HepG2 (cell line): ENCODE data around the gene DNASE2. TPM values are rescaled to one million over a fixed set of nuclear protein-coding genes. Genes with fewer than 3 reads are reported as not detected.

Source experiments
- ATAC-seq: fragments of 200-7000 bp; cut with Tn5 transposase; 3 replicates; pipeline ENCODE4 v1.9.1; 2020; ENCODE audit warnings: mild to moderate bottlenecking, moderate library complexity
- BruUV-seq: library from RNA; stranded (reverse); fragments of 400-500 nt; replicated peaks from 2 replicates; lab custom pipeline; 2021; lab: Mats Ljungman, UMichigan
- CTCF ChIA-PET: fragments of 300-600 bp; formaldehyde crosslinking; extraction: SDS; loops from one replicate; lab custom pipeline; 2021; ENCODE audit warnings: low total read pairs, inconsistent platforms, low intra/inter-chr PET ratio; lab: Yijun Ruan, JAX
- POLR2A ChIA-PET: fragments of 350-600 bp; sonication (Branson Sonifier 250); formaldehyde crosslinking; loops from one replicate; lab custom pipeline; 2020; ENCODE audit warnings: antibody characterized with exemption, inconsistent platforms; lab: Yijun Ruan, JAX
- DNase-seq: peaks from one replicate; pipeline ENCODE4 v3.0.0-alpha.2; 2015; ENCODE audit warnings: low spot score
- FAIRE-seq: peaks from 3 replicates; lab custom pipeline; 2011; peaks lifted over from hg19 to GRCh38; lab: Jason Lieb, UNC
- H2AFZ ChIP-seq: one replicate; pipeline ENCODE4 v1.6.1; 2011; ENCODE audit warnings: low read length, inconsistent platforms
- H3K27ac ChIP-seq: fragments of 300-600 bp; 3 replicates; pipeline ENCODE4 v1.8.0; 2011; ENCODE audit warnings: mixed run types, mild to moderate bottlenecking, mixed read lengths, low read length, inconsistent platforms; ENCODE audit not compliant: insufficient read depth; ENCODE audit errors: extremely low read length
- H3K27me3 ChIP-seq, 2 experiments: fragments of 200-600 bp in 1 of 2; 2 replicates in 1 of 2; 3 replicates in 1 of 2; pipeline versions ENCODE4 v1.6.0 to v1.8.0; 2011; ENCODE audit warnings: low read length in 2 of 2, mild to moderate bottlenecking in 2 of 2, moderate library complexity in 2 of 2, inconsistent platforms in 1 of 2; ENCODE audit not compliant: insufficient read depth in 2 of 2, control insufficient read depth in 1 of 2
- H3K36me3 ChIP-seq, 2 experiments: fragments of 200-600 bp in 1 of 2; replicated peaks in 1 of 2; 2 replicates in 1 of 2; 3 replicates in 1 of 2; pipeline versions ENCODE4 v1.5.1 to v1.8.0; 2011; ENCODE audit warnings: low read length in 2 of 2, inconsistent platforms in 1 of 2; ENCODE audit not compliant: insufficient read depth in 2 of 2, control insufficient read depth in 1 of 2
- H3K4me1 ChIP-seq: 2 replicates; pipeline ENCODE4 v1.5.1; 2012; ENCODE audit warnings: low read length, inconsistent platforms; ENCODE audit not compliant: insufficient read depth
- H3K4me2 ChIP-seq: 2 replicates; pipeline ENCODE4 v1.6.0; 2011; ENCODE audit warnings: low read depth, low read length, inconsistent platforms
- H3K4me3 ChIP-seq, 3 experiments: fragments of 200-600 bp in 1 of 3; sonication (generic), shearing (Covaris generic) in 1 of 3; replicated peaks in 1 of 3; 2 replicates each; pipeline ENCODE4 v1.5.1; 2011 to 2016; ENCODE audit warnings: low read length in 3 of 3, inconsistent platforms in 2 of 3, low read depth in 2 of 3, mild to moderate bottlenecking in 2 of 3, control low read depth in 1 of 3, mixed read lengths in 1 of 3; ENCODE audit not compliant: insufficient read depth in 1 of 3
- H3K79me2 ChIP-seq: one replicate; pipeline ENCODE4 v1.6.1; 2011; ENCODE audit warnings: low read length, inconsistent platforms; ENCODE audit not compliant: insufficient read depth
- H3K9ac ChIP-seq: 2 replicates; pipeline ENCODE4 v1.6.0; 2011; ENCODE audit warnings: mild to moderate bottlenecking, low read depth, low read length, inconsistent platforms; ENCODE audit not compliant: insufficient read depth
- H3K9me3 ChIP-seq: 2 replicates; pipeline ENCODE4 v1.5.1; 2012; ENCODE audit warnings: mild to moderate bottlenecking, low read length
- H4K20me1 ChIP-seq: 2 replicates; pipeline ENCODE4 v1.6.0; 2011; ENCODE audit warnings: inconsistent platforms, mild to moderate bottlenecking, low read length, moderate library complexity; ENCODE audit not compliant: insufficient read depth
- AGO2 ChIP-seq: fragments of 200-400 bp; formaldehyde crosslinking; optimal IDR thresholded peaks from 2 replicates; pipeline ENCODE3; 2017; ENCODE audit warnings: mild to moderate bottlenecking, low read depth, low read length, moderate library complexity
- CREB1 ChIP-seq, 2 experiments: fragments of 450-650 bp in 1 of 2; IDR thresholded peaks; 2 replicates each; pipeline ENCODE4 v1.6.1; 2016 to 2017; ENCODE audit warnings: control low read depth in 1 of 2, mild to moderate bottlenecking in 1 of 2, missing compliant biosample characterization in 1 of 2, missing genetic modification characterization in 1 of 2
- EHMT2 ChIP-seq: fragments of 200-600 bp; sonication (generic); IDR thresholded peaks from 2 replicates; pipeline ENCODE4 v1.7.0; 2017; ENCODE audit warnings: antibody characterized with exemption, low read depth, low read length, borderline replicate concordance
- ESRRA ChIP-seq: sonication (generic); formaldehyde crosslinking; IDR thresholded peaks from 2 replicates; pipeline ENCODE4 v1.5.1; 2020; ENCODE audit warnings: mild to moderate bottlenecking, low read depth, missing genetic modification reagents
- IRF1 ChIP-seq: sonication (generic); formaldehyde crosslinking; IDR thresholded peaks from 2 replicates; pipeline ENCODE4 v1.4.0; 2020; ENCODE audit warnings: low read depth, mild to moderate bottlenecking, missing genetic modification reagents
- JARID2 ChIP-seq: sonication (generic); formaldehyde crosslinking; IDR thresholded peaks from 2 replicates; pipeline ENCODE4 v1.8.1; 2023; ENCODE audit warnings: missing genetic modification reagents, inconsistent platforms; ENCODE audit not compliant: insufficient replicate concordance
- NCOA2 ChIP-seq: sonication (generic); formaldehyde crosslinking; IDR thresholded peaks from 2 replicates; pipeline ENCODE4 v1.8.0; 2022; ENCODE audit warnings: inconsistent platforms
- RBFOX2 ChIP-seq: fragments of 200-400 bp; formaldehyde crosslinking; IDR thresholded peaks from 2 replicates; pipeline ENCODE4 v1.6.1; 2017; ENCODE audit warnings: low read depth, mild to moderate bottlenecking, low read length
- TSC22D2 ChIP-seq: sonication (generic); formaldehyde crosslinking; IDR thresholded peaks from 2 replicates; pipeline ENCODE4 v1.5.1; 2020; ENCODE audit warnings: missing genetic modification reagents, mild to moderate bottlenecking, borderline replicate concordance
- ZNF17 ChIP-seq: sonication (generic); formaldehyde crosslinking; IDR thresholded peaks from 2 replicates; pipeline ENCODE4 v1.5.0; 2020; ENCODE audit warnings: mild to moderate bottlenecking, missing genetic modification reagents
- ZNF460 ChIP-seq: sonication (generic); formaldehyde crosslinking; IDR thresholded peaks from 2 replicates; pipeline ENCODE4 v1.5.1; 2020; ENCODE audit warnings: missing genetic modification reagents, mild to moderate bottlenecking, borderline replicate concordance
- ZXDC ChIP-seq: sonication (generic); formaldehyde crosslinking; IDR thresholded peaks from 2 replicates; pipeline ENCODE4 v1.5.0; 2020; ENCODE audit warnings: mild to moderate bottlenecking, missing genetic modification reagents
- WGBS: methylation state at CpG from one replicate; pipeline ENCODE4 v1.1.6; 2017; ENCODE audit warnings: low lambda C conversion rate; 5-methylcytosine and 5-hydroxymethylcytosine counted together
- in situ Hi-C: cut with HindIII; loops from 2 replicates; pipeline ENCODE4 v1.10.0; 2017; ENCODE audit warnings: low pct_unique_long_range_greater_than_20kb; ENCODE audit not compliant: extremely low pct_ligation_motif_present
- intact Hi-C: fragments of 100-400 bp; cut with micrococcal nuclease; formaldehyde crosslinking; loops from one replicate; pipeline ENCODE4 v1.10.0; 2022; ENCODE audit not compliant: unreplicated experiment
- polyA plus RNA-seq, 8 experiments: library from polyadenylated mRNA; depleted of rRNA in 3 of 8; stranded (reverse) in 7 of 8; unstranded in 1 of 8; fragments of >200 nt; fragmentation: Illumina TruSeq in 4 of 8; extraction: Trizol in 4 of 8; gene quantifications; 2 replicates each; pipeline versions ENCODE4 v1.2.1 to v1.2.3, GENCODE V29; 2011 to 2016; ENCODE audit warnings: low read depth in 4 of 8, missing spikeins in 1 of 8, mixed read lengths in 1 of 8; ENCODE audit not compliant: insufficient read depth in 1 of 8
- total RNA-seq, 5 experiments: library from RNA; depleted of rRNA; stranded (reverse); fragments of >200 nt; fragmentation: Illumina TruSeq; extraction: Trizol; gene quantifications; 2 replicates each; pipeline ENCODE4 v1.2.3, GENCODE V29; 2016; ENCODE audit warnings: low read depth in 1 of 5

DNASE2 gene
- total and polyA plus RNA-seq, 2 of the 13 experiments (the other 11 are each of a cell fraction or from before 2014, with no cell fraction given): 7.5 to 16.2 TPM

- TF ChIP-seq ZXDC (CRISPR knock-in tag) (no peak), TSC22D2 (CRISPR knock-in tag) (no peak), EHMT2 (no peak), JARID2 (CRISPR knock-in tag) (no peak), NCOA2 (CRISPR knock-in tag) (no peak), RBFOX2 (peak; percentile 45; the same call in 1 of the 2 replicates), CREB1 (IDR thresholded peaks at IDR 0.05) (no peak), CREB1 (CRISPR knock-in tag; IDR thresholded peaks at IDR 0.05) (no peak)
Measured at GRCh38 chr19:12930002-12930645, 48.9 kb upstream of the DNASE2 start (continued).

- in situ Hi-C loops: no loop called here
- DNase-seq: no peak
Measured at GRCh38 chr19:12924621-12925310, 43.5 kb upstream of the DNASE2 start.

More at GRCh38 chr19:12924621-12925310, 43.5 kb upstream of the DNASE2 start:
- no peaks in the 10 kb centered on the region for H3K79me2 ChIP-seq
- ChIA-PET POLR2A (no interaction called here), CTCF (no interaction called here)
- no peak; the same call in 2 of the 3 replicates for ATAC-seq
- intact Hi-C loops: no loop called here
- no peak overlapping the region for H3K4me3 ChIP-seq
- H4K20me1 ChIP-seq: no peaks in the 10 kb centered on the region
- TF ChIP-seq IRF1 (CRISPR knock-in tag): no peak
- 0 out of 2 replicates have a peak, but pooled peaks have one; percentile 26 for TF ChIP-seq RBFOX2
- no peak for TF ChIP-seq ESRRA
- no peak for TF ChIP-seq ZNF460
- peak; percentile 49 for TF ChIP-seq AGO2
- TF ChIP-seq ZNF17 (CRISPR knock-in tag): no peak
- H3K4me1 ChIP-seq: no peaks in the 10 kb centered on the region
- peaks cover 36 to 53% of the 10 kb centered on the region in 2 experiments for H3K36me3 ChIP-seq
- no peak overlapping the region for H3K27ac ChIP-seq
- BruUV-seq: no TSS peak
- WGBS: 92% methylated on average over 16 of the region's 29 CpGs
- H2AFZ ChIP-seq: no peak overlapping the region
- no peak overlapping the region for H3K9ac ChIP-seq
- H3K27me3 ChIP-seq: no peaks in the 10 kb centered on the region; a peak in 1 of 5 replicates
- no peak for FAIRE-seq
- no peaks in the 10 kb centered on the region for H3K9me3 ChIP-seq
- no peak overlapping the region for H3K4me2 ChIP-seq
